GM19397 (cell line): ENCODE data around the gene SLC66A2.

Experiments used
- ATAC-seq: cut with Tn5 transposase; IDR thresholded peaks from one replicate; pipeline ENCODE4 v1.9.1; 2021; ENCODE audit warnings: mild to moderate bottlenecking, moderate library complexity; ENCODE audit not compliant: unreplicated experiment

The SLC66A2 gene

DNA sequence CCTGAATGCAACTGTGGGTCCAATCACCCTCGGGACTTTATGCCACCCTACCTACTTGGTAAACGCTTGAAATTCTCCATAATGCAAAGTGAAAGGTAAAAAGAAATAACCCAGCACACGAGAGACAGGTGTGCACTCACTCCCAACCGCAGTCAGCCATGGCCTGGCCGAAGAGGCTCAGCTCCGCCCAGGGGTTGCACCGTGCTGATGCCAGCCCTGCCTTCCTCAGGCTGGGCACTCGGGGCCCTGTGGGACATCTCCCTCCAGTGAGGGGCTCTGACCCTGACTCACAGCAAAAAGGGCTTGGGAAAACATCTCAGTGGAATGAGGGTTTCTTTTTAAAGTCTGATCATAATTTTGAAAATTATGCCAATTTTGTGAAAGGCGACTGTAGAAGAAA is 13.3 kb downstream of the SLC66A2 start:
- no peak for ATAC-seq

DNA sequence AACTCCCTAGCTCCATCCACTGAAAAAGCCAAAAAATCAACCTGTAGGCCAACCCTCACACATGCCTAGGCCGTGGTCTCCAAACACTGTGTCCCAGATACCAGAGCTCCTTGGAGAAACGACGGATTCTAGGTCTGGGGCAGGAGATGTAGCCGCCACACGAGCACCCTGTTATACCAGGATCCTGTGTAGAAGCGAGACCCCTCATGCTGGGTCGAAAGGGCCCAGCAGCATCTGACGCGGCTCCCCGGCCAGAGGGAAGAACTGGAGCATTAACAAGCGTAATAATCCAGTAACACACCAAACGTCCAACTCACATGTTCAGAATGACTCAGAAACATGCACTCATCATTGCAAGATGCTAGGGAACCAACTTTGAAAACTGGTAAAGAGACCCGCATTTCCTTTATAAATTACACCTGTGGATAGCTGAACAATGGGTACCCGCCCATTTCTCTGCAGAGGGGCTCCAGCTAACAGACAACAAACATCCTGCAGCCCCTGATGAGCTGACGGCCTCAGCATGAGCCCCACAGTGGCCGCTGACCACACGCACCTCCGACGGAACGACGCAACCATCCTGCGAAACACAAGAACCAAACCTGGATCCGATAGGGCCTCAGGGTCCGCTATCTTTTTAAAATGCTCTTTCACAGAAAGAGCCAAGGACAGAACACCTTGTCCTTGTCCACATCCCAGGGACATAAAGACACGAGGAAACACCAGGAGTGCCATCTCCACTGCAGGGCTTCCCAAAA is 14.2 kb downstream of the SLC66A2 start:
- ATAC-seq, result no peak

DNA sequence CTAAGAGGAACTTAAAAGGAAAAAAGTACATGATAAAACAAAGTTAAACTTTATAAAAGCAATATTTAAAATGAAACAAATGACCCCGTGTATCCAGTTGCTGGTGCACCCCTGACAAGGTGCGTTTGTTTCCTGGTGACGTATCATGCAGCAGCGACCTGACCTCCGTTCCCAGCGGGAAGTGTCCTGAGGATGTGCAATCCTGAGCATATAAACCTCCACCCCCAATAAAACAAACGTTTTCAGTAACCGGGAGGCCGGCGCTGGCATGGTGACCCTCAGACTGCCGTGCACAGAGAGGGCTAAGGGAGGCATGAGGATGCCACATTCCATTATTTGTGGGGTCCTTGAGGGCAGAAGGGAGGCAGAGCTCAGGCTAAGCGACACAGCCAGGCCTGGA is 14.8 kb downstream of the SLC66A2 start:
- ATAC-seq, result no peak

DNA sequence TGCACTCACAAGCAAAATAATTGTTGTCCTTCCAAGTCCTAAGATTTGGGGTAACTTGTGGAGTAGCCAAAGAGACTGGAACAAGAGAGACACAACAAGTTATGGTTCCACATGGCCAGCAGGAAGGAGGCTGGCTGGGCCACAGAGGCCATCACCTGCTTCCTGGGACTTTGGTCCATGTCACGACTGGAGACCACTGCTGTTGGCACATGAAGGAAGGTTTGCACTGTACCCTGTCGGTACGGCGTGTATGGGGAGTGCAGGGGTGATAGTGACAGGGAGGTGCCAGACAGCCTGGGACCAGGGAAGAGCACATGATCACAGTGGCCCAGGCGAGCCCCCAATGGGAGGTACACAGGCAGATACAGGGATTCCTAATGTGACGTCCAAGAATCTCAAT is 15.5 kb downstream of the SLC66A2 start:
- no peak for ATAC-seq

DNA sequence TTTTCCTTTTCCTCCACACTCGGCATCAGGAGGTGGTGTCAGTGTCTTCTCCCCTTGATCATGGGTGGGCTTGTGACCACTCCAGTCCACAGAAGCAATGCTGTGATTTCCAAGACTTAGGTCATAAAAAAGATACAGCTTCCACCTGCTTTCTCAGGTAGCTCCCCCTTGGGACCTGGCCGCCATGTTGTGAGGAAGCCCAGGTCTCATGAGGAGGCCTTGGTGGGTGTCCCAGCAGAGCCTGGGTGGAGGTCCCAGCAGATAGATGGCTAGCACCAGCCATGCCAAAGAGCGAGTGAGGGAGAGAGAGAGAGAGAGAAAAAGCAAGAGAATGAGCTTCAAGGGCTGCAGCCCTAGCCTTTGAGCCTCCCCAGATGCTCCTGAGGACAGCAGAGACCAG is 16.0 kb downstream of the SLC66A2 start:
- ATAC-seq, result no peak

DNA sequence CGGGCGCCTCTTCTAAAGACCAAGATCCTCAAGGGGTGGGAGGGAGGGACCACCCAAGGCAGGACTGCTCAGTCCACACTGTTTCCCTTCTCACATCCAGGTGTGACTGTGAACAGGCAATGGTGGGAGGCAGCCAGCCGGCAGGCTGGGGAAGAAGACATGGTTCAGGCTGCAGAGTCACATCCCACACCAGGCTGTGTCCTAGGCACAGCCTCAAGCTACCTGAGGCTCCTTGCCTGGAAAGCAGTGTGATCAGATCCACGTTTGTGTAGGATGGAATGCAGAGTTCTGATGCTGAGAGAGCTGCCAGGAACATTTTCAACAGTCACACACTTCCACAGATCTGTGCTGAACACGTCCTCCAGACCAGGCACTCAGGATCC is 16.4 kb downstream of the SLC66A2 start:
- ATAC-seq, result no peak

DNA sequence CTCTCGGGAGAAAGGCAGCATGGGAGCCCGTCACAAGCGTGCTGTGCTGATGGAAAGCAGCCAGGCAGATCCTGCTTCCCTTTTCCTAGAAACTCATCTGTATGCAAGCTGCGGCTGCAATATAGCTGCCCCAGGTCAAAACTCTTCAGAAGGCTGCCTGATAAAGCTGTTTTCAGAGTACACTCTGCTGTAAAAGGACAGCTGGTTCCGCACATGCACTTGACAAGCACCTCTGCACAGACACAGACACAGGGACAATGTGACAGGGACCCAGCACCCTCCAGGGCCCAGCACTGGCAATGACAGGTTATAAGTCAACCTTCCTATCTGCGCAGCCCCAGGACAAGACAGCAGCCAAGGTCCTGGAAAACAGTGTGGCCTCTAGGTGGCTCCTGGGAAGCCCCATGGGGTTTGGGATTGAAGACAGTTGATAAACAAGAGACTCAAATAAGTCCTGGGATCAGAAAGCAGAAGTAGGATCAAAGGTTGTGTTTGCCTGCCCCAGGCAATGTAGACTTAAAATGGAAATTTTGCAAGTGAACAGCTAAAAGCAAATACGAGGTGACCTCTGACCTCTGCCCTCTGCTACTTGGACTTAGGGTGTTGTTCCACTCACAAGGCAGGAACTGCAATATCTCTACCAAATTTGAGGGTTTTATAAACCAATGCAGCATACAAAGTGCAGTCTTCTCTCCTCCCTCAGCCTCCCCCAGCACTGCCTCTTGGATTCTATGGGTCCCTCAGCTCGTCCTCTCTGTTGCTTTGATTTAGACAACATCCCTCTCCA is 16.9 kb downstream of the SLC66A2 start:
- no peak for ATAC-seq

DNA sequence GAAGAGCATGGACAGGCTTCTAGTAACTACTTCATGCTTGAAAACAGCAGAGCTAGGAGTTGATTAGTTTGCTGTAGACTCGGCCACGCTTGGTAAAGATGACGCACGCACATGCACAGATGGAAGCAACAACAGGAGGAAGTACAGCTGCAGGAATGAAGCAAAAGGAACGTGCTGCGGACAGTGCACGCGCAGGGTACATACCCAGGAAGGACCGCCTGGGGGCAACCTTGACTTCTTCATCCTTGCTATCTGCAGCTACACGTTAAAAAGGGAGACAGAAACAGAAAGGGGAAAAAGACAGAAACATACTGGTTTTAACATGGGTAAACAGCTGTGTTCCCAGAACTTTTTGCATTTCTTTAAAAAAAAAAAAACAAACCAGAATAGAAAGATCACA is 17.7 kb downstream of the SLC66A2 start:
- no peak for ATAC-seq

DNA sequence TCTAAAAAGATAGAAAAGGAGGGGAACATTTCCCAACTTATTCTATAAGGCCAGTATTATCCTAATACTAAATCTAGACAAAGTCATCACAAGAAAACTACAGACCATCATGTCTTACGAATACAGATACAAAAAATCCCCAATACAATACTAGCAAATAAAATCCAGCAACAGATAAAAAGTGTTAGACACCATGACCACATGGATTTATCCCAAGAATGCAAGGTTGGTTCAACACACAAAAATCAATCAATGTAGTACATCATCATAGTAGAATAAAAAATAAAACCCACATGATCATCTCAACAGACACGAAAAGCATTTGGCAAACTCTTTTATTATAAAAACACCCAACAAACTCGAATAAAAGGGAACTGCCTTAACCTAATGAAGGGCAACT is 18.5 kb downstream of the SLC66A2 start:
- ATAC-seq, result no peak

DNA sequence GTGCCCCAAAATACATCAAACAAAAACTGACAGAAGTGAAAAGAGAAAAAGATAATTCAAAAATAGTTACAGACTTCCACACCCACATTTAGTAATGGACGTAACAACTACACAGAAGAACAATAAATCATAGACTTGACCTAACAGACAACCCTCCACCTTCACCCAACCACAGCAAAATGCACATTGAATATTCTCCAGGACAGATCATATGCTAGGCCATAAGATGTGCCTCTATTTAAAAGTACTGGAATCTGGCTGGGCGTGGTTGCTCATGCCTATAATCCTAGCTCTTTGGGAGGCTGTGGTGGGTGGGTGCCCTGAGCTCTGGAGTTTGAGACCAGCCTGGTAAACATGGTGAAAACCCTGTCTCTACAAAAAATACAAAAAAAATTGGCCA is 20.0 kb downstream of the SLC66A2 start:
- ATAC-seq, result no peak

DNA sequence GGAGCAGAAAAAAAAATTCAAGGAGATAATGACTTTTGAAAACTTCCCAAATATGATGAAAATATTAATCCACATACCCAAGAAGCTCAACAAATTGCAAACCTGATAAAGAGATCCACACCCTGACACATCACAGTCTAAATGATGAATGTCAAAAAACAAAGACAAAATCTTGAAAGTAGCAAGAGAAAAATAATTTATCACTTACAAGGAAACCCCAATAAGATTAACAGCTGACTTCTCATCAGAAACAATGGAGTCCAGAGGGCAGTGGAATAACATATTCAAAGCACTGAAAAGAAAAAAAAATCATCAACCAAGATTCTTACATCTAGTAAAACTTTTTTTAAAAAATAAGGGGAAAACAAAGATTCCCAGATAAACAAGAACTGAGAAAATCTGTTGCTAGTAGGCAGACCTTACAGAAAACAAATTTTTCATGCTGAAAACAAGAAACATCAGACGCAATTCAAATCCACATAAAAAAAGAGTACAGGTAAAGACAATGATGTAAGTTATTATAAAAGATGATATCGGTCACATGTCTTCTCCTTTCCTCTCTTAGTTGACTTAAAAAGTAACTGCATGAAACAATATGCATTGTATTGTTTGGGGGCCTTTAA is 21.3 kb downstream of the SLC66A2 start:
- no peak for ATAC-seq

DNA sequence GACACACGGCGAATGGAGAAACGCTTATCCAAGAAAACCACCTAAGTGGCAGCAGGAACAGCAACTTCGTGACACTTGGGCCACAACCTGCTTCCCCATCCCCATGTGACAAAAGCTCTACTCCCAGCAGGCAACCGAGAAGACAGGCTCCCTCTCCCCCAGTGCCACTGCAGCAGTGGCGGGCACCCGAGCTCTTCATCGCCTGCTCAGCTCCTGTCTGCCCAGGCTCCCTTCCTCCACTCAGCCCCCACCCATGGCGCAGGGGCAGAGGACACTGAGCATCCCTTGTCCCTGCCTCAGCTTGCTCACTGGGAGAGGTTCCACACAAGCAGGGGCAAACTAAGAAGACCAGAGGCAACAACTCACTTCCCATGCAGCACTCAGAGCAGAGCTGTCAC is 22.9 kb downstream of the SLC66A2 start:
- no peak for ATAC-seq

DNA sequence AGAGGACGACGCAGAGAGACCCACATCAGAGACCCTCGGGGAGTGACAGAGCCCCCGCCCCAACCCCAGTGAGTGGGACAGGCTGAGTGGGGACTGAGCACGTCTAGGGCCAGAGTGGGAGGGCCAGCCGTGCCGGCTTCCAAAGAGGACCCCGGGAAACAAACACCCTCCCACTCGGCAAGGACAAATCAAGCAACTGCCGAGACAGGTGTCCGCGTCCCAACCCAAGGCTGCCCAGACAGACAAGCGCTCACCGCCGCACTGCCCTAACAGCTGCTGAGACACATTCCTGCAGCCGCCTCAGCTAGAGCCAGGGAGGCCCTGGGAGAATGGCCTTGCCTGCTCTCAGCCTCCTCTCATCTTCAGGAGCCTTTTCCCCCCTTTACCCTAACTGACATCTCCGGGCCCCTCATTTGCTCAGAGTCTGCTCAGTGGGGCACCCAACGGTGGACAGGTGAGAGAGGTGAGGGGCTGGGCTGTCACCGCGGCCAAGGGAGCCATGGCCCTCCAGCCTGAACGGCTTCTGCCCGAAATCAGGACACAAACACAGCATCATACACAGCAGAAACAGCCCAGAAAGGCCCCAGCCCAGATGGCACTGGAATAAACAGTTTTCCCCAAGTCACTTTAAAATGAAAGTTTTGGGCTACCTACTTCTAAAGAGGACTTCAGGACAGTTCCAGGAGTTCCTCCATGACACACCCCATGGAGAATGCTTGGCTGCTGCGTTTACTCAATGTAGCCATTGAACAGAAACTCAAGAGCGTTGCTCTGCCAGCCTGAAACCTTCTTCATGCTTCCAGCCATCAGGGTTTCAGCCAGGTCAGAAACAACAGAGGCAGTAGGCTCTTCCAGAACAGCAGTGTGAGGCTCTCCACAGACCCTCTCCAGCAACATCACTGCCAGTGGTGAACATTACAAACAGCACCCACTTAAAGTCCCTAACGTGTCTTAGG is 23.6 kb downstream of the SLC66A2 start:
- ATAC-seq, result no peak

DNA sequence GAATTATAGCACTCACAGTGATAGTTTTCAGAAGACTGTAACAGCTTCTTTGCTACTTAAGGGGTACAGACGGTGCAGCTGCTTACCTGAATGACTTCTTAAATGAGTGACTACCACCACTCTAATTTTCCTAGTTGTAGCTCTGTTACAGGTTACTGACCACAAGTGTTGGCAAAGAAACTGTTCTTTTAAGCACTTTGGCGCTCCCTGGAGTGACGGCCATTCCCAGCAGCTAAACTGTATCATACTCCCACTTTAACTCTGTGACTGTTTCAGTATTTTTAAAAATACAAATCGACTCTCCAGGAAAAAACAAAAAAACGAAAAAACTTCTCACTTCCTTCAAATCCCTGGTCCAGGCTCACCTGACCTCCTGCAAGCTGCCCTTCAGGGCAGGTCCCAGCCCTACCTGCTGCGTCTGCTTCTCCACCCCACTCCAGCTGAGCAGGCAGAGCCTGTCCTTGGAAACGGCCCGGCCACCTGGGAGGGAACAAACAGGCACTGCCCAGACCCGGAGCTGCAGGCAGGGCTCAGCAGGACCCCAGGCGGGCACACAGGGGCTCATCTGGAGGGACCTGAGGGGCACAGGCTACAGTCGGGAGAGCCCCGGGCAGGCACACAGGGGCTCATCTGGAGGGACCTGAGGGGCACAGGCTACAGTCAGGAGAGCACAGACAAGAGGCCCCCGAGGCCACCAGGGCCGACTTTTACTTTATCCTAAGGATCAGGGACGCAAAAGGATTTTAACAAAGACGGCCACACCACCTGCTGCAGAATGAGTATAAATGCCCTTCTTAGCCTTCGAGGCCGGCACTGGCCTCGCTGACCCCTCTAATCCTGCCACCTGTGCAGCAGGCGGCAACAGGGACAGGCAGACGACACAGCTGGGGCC is 24.5 kb downstream of the SLC66A2 start:
- ATAC-seq, result no peak

DNA sequence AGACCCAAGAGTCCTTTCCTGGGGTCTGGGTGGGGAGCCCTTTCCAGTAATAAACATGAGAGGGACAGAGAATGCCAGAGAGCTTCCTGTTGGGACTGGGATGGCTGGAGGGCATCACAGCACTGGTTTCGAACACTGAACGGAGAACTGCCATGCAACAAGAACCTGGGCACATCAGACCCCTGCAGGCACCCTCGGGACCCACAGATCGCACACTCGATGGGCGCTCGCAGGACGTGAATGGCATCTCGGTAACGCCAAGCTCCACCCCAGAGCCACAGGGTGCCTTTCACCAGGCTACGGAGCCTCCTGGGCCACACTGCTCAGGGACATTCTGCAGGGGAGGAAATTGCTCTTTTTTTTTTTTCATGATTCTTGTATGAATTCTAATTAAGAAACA is 25.1 kb downstream of the SLC66A2 start:
- no peak for ATAC-seq

DNA sequence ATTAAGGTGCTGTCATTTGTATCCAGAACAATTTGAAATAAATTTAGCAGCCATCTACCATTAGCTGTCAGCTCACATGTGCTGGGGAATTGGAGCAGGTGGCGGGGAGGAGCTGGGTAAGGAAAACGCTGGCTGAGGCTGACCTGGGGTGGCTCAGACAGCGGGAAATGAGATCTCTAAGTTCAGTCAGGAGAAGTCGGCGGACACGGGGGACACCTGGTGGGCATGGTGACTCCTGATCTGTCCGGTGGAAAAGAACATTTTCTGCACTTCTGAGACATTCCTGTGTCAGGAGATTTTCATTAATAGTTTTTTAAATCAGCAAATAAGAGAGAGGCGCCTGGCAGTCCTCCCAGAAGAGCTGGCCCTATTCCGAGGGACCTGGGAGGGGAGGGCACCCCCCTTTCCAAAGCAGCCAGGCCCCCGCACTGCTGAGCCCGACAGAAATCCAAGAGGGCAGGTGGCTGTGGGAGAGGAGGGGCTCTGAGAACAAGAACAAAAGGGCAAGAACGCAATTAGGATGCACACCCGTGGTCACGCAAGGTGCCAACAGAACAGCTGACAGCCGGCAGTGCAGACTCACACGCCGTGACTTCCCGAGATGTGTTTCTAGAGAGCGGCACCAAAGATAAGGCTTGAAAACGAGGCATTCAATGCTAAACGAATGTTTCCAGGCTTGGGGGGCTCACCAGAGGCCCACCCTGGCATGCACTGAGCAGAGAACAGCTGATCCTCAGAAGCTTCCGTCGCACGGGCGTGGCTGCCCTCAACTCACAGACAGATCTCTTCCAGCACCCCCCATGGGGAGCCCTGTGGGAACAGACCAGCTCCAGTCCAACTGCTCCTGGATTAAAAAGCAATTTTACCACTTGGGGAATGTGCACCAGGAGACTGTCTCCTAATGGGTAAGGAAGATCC is 26.4 kb downstream of the SLC66A2 start:
- no peak for ATAC-seq

DNA sequence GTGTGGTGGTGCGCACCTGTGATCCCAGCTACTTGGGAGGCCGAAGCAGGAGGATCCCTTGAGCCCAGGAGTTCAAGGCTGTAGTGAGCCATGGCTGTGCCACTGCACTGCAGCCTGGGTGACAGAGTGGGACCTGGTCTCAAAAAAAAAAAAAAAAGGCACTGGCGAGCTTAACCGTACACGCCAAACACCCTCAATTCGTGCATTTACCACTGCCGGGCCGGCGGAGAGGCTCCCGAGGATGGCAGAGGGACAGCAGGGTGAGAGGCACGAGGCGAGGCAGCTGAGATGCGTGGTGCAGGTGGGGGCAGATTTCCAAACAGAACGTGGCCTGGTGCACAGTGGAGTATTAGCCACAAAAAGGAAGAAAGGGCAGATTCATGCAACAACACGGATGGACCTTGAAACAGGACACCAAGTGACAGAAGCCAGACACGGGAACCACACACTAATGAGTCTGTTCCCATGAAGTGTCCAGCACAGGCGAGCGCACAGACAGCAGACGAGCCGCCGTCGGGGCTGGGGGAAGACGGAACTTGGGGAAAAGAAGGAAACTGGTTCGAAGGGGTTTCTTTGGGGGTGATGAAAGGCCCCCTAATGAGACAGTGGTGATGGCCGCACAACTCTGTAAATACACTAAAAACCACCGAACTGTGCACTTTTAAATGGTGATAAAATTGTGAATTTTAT is 27.4 kb downstream of the SLC66A2 start:
- ATAC-seq, result no peak

DNA sequence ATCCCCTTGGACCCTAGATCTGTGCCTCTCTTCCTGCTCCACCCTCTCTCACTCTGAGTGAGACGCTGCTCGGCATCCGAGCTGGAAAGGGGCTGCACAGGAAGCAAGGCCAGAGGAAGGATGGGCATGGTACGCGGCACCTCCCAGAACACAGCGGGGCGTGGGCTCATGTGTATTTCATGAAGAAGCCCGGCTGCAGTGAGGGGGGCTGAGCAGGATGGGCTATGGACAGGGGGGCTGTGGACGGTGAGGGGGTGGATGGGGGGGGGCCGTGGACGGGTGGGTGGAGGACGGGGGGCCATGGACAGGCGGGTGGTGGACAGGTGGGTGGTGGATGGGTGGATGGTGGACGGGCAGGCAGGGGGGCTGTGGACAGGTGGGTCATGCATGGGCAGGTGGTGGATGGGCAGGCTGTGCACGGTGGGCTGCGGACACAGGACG is 28.5 kb downstream of the SLC66A2 start:
- ATAC-seq, result no peak
